Measurements from ENCODE around the gene PHB1.
"Not testable (repeated sequence)": the region's sequence is repeated elsewhere in the genome, so short reads cannot be mapped to it uniquely, and the experiment has no call there.

The PHB1 gene

GRCh38 chr17:49406421-49407061, 8.1 kb downstream of the PHB1 start:
- DNase-seq (ENCODE audit: low read depth), result no peak

- DNase-seq (ENCODE audit: low read depth), result no peak
These were observed 9.8 kb downstream of the PHB1 start for GRCh38 chr17:49404906-49405305.

DNA sequence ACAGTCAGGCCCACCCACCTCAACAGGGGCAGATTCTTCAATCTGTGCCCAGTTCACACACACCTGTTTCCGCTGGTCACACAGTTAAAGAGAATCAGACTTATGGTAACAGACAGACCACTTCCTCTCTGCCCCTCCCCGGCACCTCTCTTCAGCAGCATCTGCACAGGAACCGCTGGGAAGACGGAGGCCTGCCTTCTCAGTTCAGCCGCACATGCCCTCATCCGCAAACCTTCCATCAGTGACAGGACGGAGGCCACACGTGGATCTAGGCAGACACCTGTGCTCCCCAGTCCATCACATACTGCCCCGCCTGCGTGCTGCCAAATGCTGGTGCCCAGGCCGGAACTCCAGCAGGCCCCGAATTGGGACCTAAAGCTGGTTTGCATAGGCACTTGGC, 10.3 kb downstream of the PHB1 start:
- DNase-seq (ENCODE audit: low read depth), result no peak

- no peak for DNase-seq (ENCODE audit: low read depth)
These were observed 11.0 kb downstream of the PHB1 start for GRCh38 chr17:49403514-49404289.

GRCh38 chr17:49402706-49403105, 12.0 kb downstream of the PHB1 start:
- no peak for DNase-seq (ENCODE audit: low read depth)

DNA sequence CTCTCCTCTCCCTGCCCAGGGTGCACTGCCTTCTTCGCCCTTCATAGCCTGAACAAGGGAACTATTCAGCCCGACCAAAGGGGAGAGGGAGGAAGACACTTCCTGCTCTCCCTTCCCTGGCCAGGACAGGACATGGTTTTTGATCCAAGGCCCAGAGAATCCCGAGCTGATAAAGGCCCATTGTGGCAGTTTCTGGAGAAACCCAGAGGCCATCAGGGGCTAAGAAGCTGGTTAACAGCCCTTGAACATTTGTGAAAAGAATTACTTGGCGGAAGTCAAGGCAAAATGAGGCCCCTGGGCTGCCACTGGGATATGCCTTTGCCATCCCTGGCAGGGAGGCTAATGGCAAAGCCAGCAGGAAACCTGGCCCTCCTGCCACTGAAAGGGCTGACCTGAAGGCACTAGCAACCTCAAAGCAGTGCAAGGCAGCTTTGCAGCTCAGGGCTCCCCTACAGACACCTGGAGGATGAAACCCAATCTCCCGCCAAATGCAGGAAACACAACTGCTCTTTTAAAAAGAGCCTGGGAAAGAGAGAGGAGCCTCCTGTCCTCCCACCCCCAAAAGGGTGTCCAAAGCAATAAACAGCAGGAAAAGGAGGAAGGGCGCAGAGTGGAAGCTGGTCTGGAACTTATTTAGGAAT, 12.6 kb downstream of the PHB1 start:
- no peak for DNase-seq (ENCODE audit: low read depth)

DNA sequence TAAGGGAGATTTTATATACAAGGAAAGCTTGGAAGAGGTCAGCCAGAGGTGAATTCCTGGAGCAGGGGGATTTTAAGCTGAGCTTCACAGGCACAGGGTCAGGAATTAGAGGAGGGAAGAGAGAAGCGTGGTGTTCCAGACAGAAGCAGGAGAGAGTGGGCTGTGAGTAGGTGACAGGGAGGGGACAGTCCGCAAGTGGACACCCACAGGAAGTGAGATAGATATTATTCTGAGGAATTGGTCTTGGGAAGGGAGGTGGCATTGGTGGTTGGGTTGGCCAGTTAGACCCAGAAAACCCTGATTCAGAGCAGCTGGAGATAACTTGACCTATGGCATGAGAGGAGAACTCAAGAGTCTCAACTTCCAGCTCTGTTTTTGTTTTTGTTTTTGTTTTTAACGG, 14.7 kb downstream of the PHB1 start:
- DNase-seq (ENCODE audit: low read depth), result no peak

DNA sequence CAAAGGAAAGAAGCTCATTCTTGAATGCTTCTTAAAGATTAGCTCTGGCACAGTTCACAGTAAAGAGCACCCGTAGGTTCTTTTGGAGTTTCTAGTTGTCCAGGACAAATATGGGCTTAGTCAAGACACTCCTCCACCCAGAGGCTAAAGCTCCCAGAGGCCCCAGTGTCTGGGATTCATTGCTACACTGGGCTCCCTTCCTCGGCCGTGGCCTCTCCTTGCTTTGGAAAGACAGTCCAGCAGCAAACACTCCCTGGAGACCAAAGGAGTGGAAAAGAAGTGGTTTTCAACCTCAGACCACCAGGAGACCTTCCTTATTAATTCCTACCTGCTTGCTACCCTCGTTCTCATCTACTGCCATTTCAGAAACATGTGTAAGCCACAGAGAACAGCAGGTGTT, 17.1 kb downstream of the PHB1 start:
- no peak for DNase-seq (ENCODE audit: low read depth)

- DNase-seq (ENCODE audit: low read depth), result no peak
These were observed 21.0 kb downstream of the PHB1 start for GRCh38 chr17:49393491-49394255.

- no peak for DNase-seq (ENCODE audit: low read depth)
These were observed 23.9 kb downstream of the PHB1 start for GRCh38 chr17:49390548-49391324.

DNA sequence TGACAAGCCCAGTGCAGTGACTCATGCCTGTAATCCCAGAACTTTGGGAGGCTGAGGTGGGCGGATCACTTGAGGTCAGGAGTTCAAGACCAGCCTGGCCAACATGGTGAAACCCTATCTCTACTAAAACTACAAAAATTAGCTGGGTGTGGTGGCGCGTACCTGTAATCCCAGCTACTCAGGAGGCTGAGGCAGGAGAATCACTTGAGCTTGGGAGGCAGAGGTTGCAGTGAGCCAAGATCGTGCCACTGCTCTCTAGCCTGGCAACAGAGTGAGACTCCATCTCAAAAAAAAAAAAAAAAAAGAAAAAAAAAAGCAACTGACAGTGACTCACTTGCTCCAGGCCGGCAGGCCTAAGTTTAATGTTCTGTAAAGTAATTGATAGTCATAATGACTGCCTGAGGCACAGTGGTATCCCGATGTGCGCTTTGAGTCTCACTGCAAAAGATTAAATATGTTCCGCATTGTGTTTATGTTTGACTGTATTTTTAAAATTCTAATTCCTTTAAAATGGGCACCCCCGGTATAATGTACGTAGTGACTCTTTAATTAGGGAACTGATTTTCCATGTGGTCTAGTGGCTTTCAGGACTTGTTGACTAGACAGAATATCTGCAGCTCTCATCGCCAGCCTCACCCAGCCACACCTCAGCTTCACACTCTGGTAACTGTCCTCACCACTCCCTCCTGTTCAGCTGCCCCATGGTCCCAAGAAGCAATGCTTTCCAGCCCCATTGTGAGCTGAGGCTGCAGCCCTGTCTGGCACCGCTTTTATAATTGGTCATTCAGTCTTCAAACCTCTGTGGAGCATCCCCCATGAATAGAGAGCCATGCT, 25.0 kb downstream of the PHB1 start:
- DNase-seq (ENCODE audit: low read depth), result not testable (repeated sequence)

DNA sequence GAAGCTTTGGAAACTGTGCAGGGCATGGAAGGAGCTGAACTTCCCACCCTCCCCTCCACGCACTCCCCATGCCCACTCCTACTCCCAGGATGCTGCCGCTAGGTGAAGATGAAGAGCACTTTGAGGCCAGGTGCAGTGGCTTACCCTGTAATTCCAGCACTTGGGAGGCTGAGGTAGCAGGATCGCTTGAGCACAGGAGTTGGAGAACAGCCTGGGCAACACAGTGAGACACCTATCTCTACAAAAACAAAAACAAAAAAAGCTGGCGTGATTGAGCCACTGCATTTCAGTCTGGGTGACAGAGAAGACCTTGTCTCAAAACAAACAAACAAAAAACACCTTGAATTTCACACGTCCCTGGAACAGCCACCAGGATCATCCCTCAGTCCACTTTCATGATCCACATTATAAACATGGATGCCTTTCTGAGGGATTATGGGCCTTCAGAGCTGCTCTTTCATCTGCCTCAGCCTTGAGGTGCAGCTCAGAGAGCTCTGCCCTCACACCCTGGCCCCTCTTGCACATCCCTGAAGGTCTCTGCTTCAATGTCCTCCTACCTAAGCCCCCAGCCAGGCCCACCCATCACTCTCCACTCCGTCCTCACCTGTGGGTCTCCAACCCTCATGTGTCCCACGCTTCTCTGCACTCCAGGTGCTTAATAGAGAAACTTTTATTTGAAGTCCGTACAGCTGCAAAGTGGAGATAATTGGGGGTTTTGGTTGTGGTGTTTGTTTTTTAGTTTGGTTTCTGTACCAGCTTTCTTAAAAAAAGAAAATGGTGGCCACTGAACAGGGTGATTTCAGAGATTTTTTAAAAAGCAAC, 25.8 kb downstream of the PHB1 start:
- DNase-seq (ENCODE audit: low read depth), result no peak

DNA sequence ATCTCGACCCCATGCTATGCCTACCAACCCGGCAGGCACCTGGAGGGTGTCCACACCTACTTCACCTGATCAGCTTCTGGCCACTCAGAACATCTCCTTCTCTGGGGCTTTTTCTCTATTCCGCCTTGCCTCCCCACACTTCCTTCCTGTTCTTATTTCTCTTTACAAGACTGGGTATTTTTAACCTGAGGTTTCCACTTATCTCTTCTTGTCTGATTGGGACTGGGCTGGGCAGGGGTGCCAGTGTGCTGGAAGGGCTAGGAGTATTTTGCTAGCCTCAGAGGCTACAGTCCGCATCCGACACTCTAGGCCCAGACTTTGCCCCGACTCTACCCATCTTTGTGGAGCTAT, 26.4 kb downstream of the PHB1 start:
- no peak for DNase-seq (ENCODE audit: low read depth)

GRCh38 chr17:49387498-49388289, 27.0 kb downstream of the PHB1 start:
- DNase-seq (ENCODE audit: low read depth), result no peak

GRCh38 chr17:49386373-49386772, 28.3 kb downstream of the PHB1 start:
- no peak for DNase-seq (ENCODE audit: low read depth)

DNA sequence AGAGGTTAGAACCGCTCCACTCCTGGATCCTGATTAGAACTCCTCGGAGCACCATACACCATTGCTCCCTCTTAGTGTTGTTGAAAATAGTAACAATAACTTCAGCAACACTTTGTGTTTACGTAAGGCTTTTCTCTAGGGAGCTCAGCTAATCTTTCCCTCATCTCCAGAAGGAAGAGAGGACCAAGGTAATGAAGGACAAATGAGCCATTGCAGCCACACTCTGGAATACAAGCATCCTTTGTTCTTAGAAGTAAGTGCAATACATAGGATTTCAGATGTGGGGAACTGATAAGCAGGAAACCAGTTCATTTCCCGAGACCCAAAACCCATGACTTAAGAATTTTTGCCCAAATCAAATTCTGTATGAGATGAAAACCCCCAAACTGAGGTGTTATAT, 29.7 kb downstream of the PHB1 start:
- no peak for DNase-seq (ENCODE audit: low read depth)

DNA sequence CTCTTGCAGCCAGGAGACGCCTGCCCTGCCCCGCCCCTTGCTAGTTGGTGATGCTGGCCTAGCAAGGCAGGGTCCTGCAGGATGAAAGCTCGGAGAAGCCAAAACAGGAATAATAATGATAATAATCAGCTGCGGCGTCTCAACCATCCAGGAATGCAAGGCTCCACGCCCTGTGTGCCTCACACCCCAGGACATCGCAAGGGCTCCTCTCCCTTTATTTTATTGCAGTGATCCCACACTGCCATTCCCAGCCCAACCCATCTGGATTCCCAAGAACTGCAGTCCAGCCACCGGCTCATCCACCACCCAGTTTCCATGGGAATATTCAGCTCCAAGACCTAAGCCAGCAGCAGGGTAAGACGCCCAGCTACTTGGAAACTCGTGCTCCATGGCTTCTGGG, 31.6 kb downstream of the PHB1 start:
- no peak for DNase-seq (ENCODE audit: low read depth)

GRCh38 chr17:49382556-49382955, 32.1 kb downstream of the PHB1 start:
- DNase-seq (ENCODE audit: low read depth), result no peak

- no peak for DNase-seq (ENCODE audit: low read depth)
These were observed 32.9 kb downstream of the PHB1 start for GRCh38 chr17:49381793-49382192.

Measured in HS-27A (cell line).